Measurements from ENCODE around the gene ARMH2.
A peak's percentile ranks its signal among the peaks of the same experiment; 100 is the strongest.

ARMH2 gene

DNA sequence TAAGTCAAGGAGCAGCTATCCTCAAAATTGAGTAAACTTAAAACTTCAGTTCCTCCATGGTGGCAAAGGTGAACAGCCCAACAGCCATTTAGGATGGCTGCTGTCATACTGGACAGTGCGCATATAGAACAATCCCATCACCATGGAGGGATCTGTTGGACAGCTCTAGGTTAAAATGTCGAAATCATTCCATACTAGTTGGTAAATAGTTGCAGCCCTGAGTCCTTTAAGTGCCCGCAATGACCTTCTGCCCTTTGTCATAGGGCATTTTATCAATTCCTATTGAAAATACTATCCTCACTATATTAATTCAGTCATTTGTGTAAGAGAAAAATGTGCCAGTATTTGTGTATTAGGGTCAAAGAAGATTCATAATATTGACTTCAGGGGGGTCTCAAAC, 8.9 kb upstream of the ARMH2 start:
- Histone ChIP-seq H3K36me3 (ENCODE audit: insufficient read depth, low read length) (no peaks in the 10 kb centered on the region), H3K27me3 (ENCODE audit: control insufficient read depth, insufficient read depth, low read length) (no peaks in the 10 kb centered on the region), H3K4me2 (ENCODE audit: low read length) (no peak overlapping the region), H3K4me3 (ENCODE audit: low read length) (no peak overlapping the region), H3K9me3 (replicated peaks; ENCODE audit: low read length) (no peaks in the 10 kb centered on the region), H3K4me1 (ENCODE audit: control insufficient read depth, insufficient read depth, low read length) (peaks cover 7% of the 10 kb centered on the region), H3K9ac (ENCODE audit: low read depth, low read length) (no peak overlapping the region)

DNA sequence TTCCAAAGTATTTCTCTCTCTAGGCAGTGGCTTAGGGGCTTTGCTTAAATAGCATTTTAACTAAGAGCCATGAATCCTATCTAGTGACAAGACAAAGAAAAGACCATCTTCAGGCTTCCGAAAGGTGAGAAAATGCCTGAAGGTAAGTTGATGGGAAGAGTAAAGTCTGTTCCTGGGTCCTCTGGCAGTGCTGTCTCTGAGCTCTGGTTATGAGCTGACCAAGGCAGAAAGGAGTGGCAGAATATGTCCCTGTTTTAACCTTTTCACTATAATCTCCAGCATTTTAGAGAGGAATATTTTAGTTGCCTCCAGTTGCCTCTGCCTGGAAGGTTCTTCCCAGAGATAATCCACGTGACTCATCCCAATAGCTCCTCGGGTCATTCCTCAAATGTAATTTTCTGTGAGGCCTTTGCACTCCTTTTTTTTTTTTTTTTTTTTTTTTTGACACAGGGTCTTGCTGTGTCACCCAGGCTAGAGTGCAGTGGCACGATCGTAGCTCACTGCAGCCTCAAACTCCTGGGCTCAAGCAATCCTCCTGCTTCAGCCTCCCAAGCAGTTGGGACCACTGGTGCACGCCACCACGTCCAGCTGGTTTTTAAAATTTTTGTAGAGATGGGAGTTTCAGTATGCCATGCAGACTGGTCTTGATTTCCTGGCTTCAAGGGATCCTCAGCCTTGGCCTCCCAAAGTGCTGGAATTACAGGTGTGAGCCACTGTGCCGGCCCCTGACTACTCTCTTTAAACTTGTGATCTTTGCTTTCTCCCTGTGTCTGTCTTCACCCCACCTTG, 3.7 kb upstream of the ARMH2 start:
- Histone ChIP-seq H3K27me3 (ENCODE audit: control insufficient read depth, insufficient read depth, low read length) (no peaks in the 10 kb centered on the region), H3K36me3 (ENCODE audit: insufficient read depth, low read length) (no peaks in the 10 kb centered on the region), H3K4me3 (ENCODE audit: low read length) (no peak overlapping the region), H3K4me2 (ENCODE audit: low read length) (no peak overlapping the region), H3K9ac (ENCODE audit: low read depth, low read length) (no peak overlapping the region), H3K9me3 (replicated peaks; ENCODE audit: low read length) (no peaks in the 10 kb centered on the region), H3K4me1 (ENCODE audit: control insufficient read depth, insufficient read depth, low read length) (peaks cover 14% of the 10 kb centered on the region)

DNA sequence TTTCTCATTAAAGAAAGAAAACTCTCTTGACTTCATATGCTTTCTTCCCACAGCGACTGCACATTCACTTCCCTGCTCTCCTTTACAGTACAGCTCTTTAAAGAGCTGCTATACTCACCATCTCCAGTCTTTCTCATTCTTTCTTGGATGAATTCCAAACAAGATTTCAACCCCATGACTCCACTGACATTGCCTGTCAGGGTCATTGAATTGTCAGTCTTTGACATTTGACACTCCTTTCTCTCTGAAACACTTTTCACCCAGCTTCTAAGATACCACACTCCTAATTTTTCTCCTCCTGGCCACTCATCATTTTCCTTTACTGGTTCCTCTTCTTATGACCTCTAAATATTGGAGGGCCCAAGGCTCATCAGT, 811 bp upstream of the ARMH2 start:
- H3K4me1 ChIP-seq (ENCODE audit: control insufficient read depth, insufficient read depth, low read length) = peaks cover 14% of the 10 kb centered on the region
- no peaks in the 10 kb centered on the region for H3K27me3 ChIP-seq (ENCODE audit: control insufficient read depth, insufficient read depth, low read length)
- no peaks in the 10 kb centered on the region for H3K36me3 ChIP-seq (ENCODE audit: insufficient read depth, low read length)
- H3K9ac ChIP-seq (ENCODE audit: low read depth, low read length) = no peak overlapping the region
- no peaks in the 10 kb centered on the region for H3K9me3 ChIP-seq (replicated peaks; ENCODE audit: low read length)
- H3K4me2 ChIP-seq (ENCODE audit: low read length) = no peak overlapping the region
- H3K4me3 ChIP-seq (ENCODE audit: low read length) = no peak overlapping the region

DNA sequence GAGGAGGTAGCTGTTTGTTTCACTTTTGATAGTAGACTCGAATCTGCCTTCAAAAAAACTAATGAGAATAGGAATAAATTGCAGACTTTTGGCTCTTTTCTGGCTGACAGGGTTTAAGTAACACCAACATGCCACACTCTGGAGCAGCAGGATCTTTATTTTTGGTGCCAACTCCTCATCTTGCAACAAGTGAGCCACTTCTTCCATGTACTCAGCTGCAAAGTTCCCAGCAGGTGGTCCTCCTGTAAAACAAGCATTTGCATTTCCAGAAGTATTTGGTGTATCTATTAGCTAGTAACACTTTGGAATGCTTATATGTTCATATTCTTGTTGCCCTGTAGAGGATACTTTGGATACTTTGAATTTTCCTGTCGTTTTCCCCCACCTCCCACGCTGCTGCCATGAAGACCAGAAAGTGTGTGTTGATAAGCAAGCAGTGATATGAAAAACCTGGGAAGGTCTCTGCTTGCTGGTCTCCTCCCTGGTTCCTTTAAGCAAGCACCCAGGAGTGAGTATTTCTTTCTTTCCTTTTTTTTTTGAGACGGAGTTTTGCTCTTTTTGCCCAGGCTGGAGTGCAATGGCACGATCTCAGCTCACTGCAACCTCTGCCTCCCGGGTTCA, 1.0 kb downstream of the ARMH2 start:
- no peaks in the 10 kb centered on the region for H3K36me3 ChIP-seq (ENCODE audit: insufficient read depth, low read length)
- no peaks in the 10 kb centered on the region for H3K9me3 ChIP-seq (replicated peaks; ENCODE audit: low read length)
- H3K4me2 ChIP-seq (ENCODE audit: low read length) = no peak overlapping the region
- H3K4me3 ChIP-seq (ENCODE audit: low read length) = no peak overlapping the region
- H3K9ac ChIP-seq (ENCODE audit: low read depth, low read length) = no peak overlapping the region
- H3K27me3 ChIP-seq (ENCODE audit: control insufficient read depth, insufficient read depth, low read length) = no peaks in the 10 kb centered on the region
- H3K4me1 ChIP-seq (ENCODE audit: control insufficient read depth, insufficient read depth, low read length) = peaks cover 8% of the 10 kb centered on the region

DNA sequence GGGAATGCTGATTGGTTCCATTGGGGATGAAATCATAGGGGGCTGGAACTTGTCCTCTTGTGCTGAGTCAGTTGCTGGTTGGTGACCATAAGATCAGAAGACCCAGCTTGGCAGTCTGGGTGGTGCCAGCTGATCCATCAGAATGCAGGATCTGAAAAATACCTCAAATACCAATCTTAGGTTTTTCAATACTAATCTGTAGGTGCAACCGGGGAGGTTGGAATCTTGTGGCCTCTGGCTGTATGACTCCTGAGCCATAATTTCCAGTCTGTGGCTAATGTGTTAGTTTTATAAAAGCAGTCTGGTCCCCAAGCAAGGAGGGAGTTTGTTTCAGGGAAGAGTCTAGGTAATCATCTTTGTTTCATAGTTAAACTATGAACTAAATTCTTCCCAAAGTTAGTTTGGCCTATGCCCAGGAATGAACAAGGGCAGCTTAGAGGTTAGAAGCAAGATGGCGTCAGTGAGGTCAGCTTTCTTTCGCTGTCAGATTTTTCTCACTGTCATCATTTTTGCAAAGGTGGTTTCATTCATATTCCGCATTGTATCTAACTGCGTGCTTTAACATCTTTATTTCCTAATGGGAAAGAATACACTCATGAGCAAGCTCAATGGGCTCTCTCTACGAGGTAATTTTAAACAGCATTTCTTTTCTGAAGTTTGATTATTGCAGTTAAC, 2.0 kb downstream of the ARMH2 start:
- H3K36me3 ChIP-seq (ENCODE audit: insufficient read depth, low read length) = no peaks in the 10 kb centered on the region
- no peaks in the 10 kb centered on the region for H3K27me3 ChIP-seq (ENCODE audit: control insufficient read depth, insufficient read depth, low read length)
- H3K4me1 ChIP-seq (ENCODE audit: control insufficient read depth, insufficient read depth, low read length) = no peaks in the 10 kb centered on the region
- H3K9ac ChIP-seq (ENCODE audit: low read depth, low read length) = no peak overlapping the region
- H3K9me3 ChIP-seq (replicated peaks; ENCODE audit: low read length) = no peaks in the 10 kb centered on the region
- no peak overlapping the region for H3K4me3 ChIP-seq (ENCODE audit: low read length)
- no peak overlapping the region for H3K4me2 ChIP-seq (ENCODE audit: low read length)

DNA sequence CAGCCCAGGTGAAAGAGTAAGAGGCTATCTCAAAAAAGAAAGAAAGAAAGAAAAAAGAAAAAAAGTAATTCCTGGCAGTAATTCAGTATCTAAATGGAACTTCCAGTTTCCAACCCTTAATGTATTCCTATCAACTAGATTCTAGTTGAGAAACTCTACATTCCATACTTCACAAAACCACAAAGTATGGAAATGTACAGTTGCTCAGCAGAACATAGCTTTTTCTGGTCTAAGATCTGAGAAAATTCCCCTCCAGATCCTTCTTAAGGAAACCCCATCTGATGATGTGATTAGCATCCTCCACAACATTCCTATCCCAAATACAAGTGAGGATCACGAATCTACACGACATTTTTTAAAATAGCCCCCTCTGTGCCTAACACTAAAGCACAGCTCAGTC, 3.6 kb downstream of the ARMH2 start:
- H3K36me3 ChIP-seq (ENCODE audit: insufficient read depth, low read length) = no peaks in the 10 kb centered on the region
- no peaks in the 10 kb centered on the region for H3K4me1 ChIP-seq (ENCODE audit: control insufficient read depth, insufficient read depth, low read length)
- no peaks in the 10 kb centered on the region for H3K9me3 ChIP-seq (replicated peaks; ENCODE audit: low read length)
- no peak overlapping the region for H3K4me2 ChIP-seq (ENCODE audit: low read length)
- H3K4me3 ChIP-seq (ENCODE audit: low read length) = no peak overlapping the region
- H3K27me3 ChIP-seq (ENCODE audit: control insufficient read depth, insufficient read depth, low read length) = no peaks in the 10 kb centered on the region
- no peak overlapping the region for H3K9ac ChIP-seq (ENCODE audit: low read depth, low read length)

DNA sequence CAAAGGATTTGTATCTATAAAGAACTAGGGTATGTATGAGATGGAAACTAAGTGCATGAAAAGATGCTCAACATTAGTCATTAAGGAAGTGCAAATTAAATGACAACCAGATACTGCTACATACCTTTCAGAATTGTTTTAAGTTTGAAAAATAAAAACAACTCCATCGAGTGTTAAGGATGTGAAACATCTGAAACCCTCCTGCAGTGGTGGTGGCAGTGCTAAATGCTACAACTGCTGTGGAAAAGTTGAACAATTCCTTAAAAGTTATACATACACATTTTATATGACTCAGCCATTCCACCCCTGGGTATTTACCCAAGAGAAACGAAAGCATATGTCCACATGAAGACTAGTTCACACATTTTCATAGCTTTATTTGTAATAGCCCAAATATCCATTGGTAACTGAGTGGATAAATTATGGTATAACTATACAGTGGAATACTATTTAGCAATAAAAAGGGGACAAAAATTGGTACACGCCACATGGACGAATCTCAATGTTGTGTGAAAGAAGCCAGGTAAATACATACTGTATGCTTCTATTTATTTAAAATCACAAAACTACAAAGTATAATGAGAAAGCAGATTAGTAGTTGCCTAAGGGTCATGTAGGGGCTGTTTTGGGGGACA, 10.6 kb downstream of the ARMH2 start:
- H3K9me3 ChIP-seq (replicated peaks; ENCODE audit: low read length) = no peaks in the 10 kb centered on the region
- no peaks in the 10 kb centered on the region for H3K4me1 ChIP-seq (ENCODE audit: control insufficient read depth, insufficient read depth, low read length)
- H3K4me2 ChIP-seq (ENCODE audit: low read length) = no peak overlapping the region
- H3K4me3 ChIP-seq (ENCODE audit: low read length) = no peak overlapping the region
- H3K9ac ChIP-seq (ENCODE audit: low read depth, low read length) = no peak overlapping the region
- H3K27me3 ChIP-seq (ENCODE audit: control insufficient read depth, insufficient read depth, low read length) = no peaks in the 10 kb centered on the region
- H3K36me3 ChIP-seq (ENCODE audit: insufficient read depth, low read length) = peaks cover 19% of the 10 kb centered on the region

DNA sequence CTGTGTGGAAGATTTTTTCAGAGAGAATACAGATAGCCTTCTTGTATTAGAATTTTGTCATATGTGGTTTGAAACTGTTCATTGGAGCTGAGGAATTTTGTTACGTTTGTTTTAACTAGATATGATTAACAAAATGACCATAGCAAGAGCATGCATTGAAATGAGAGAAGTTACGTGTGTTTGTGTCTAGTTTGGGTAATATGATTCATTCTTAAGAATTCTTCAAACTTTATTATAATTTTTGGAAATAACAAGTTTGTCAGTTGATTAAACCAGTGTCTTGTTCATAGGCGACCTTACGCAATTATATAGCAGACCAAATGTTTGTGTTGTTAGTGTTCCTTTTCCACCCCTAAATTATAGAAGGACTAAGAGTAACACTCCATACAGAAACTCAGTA, 18.5 kb downstream of the ARMH2 start:
- Histone ChIP-seq H3K36me3 (ENCODE audit: insufficient read depth, low read length) (peaks cover 22% of the 10 kb centered on the region), H3K9me3 (replicated peaks; ENCODE audit: low read length) (no peaks in the 10 kb centered on the region)

DNA sequence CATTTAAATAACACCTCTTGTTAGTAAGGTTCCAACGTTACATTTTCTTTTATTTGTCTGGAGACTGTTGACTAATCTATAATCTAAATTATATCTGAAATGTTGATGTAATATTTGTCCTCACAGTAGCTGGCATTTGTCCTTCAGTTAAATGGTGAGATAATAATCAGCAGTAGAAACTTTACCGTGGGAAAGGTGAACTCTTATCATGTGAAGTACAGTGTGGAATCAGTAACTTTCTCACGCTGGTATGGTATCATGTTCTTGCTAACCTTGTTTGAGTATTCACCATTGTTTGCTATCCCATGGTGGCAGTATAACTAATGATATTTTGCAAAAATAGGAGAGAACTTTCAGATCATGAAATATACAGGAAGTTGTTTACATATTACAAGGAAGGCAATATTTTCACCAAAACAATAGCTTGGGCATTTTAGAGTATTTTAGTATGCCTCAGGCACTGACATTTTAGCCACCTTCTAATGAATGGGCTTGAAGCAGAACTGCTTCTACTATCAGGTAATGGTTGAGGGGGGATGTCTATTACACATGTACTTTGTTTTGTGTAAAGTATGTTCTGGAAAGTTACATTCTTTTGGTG, 19.2 kb downstream of the ARMH2 start:
- H3K4me1 ChIP-seq (ENCODE audit: control insufficient read depth, insufficient read depth, low read length) = peaks cover 21% of the 10 kb centered on the region
- peak overlapping the region; percentile 12 for H3K4me2 ChIP-seq (ENCODE audit: low read length)
- H3K4me3 ChIP-seq (ENCODE audit: low read length) = no peak overlapping the region
- no peaks in the 10 kb centered on the region for H3K27me3 ChIP-seq (ENCODE audit: control insufficient read depth, insufficient read depth, low read length)
- no peaks in the 10 kb centered on the region for H3K9me3 ChIP-seq (replicated peaks; ENCODE audit: low read length)
- H3K36me3 ChIP-seq (ENCODE audit: insufficient read depth, low read length) = peaks cover 18% of the 10 kb centered on the region
- no peak overlapping the region for H3K9ac ChIP-seq (ENCODE audit: low read depth, low read length)

More for the DNA sequence above, 18.5 kb downstream of the ARMH2 start:
- H3K4me1 ChIP-seq (ENCODE audit: control insufficient read depth, insufficient read depth, low read length) = peaks cover 21% of the 10 kb centered on the region
- no peak overlapping the region for H3K4me2 ChIP-seq (ENCODE audit: low read length)
- H3K4me3 ChIP-seq (ENCODE audit: low read length) = no peak overlapping the region
- no peaks in the 10 kb centered on the region for H3K27me3 ChIP-seq (ENCODE audit: control insufficient read depth, insufficient read depth, low read length)
- no peak overlapping the region for H3K9ac ChIP-seq (ENCODE audit: low read depth, low read length)

DNA sequence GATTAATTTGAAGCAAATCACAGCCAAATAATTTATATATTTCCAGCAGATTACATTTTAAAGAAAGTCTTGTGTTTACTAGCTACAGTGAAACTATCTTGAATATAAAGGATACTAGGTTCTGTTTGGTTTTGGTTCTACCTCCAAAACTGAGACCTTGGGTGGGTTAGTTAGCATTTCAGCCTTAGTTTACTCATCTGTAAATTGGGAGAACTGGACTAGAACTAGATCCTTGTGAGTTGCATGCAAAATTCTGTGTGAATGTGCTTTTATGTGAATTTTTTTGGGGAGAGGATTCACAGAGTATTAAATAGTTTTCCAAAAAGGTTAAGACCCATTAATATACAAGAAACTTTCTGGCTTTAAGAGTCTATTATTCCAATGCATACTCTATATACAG, 19.8 kb downstream of the ARMH2 start:
- Histone ChIP-seq H3K36me3 (ENCODE audit: insufficient read depth, low read length) (peaks cover 13% of the 10 kb centered on the region), H3K9me3 (replicated peaks; ENCODE audit: low read length) (no peaks in the 10 kb centered on the region)

DNA sequence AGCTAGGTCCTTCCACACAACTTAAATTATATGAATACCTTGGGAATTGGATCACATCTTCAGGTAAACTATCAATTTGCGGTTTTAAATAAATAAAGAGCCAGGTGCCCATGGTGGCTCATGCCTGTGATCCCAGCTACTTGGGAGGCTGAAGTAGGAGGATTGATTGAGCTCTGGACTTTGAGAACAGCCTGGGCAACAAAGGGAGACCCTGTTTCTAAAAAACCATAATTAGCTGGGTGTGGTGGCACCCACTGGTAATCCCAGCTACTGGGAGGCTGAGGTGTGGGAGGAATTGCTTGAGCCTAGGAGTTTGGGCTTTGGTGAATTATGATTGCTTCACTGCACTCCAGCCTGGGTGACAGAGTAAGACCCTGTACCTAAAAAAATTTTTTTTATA, 20.6 kb downstream of the ARMH2 start:
- no peaks in the 10 kb centered on the region for H3K9me3 ChIP-seq (replicated peaks; ENCODE audit: low read length)
- peaks cover 13% of the 10 kb centered on the region for H3K36me3 ChIP-seq (ENCODE audit: insufficient read depth, low read length)
- peaks cover 24% of the 10 kb centered on the region for H3K4me1 ChIP-seq (ENCODE audit: control insufficient read depth, insufficient read depth, low read length)
- no peak overlapping the region for H3K4me3 ChIP-seq (ENCODE audit: low read length)
- H3K27me3 ChIP-seq (ENCODE audit: control insufficient read depth, insufficient read depth, low read length) = no peaks in the 10 kb centered on the region
- no peak overlapping the region for H3K9ac ChIP-seq (ENCODE audit: low read depth, low read length)
- no peak overlapping the region for H3K4me2 ChIP-seq (ENCODE audit: low read length)

More for the DNA sequence above, 19.8 kb downstream of the ARMH2 start:
- Histone ChIP-seq H3K4me3 (ENCODE audit: low read length) (no peak overlapping the region), H3K27me3 (ENCODE audit: control insufficient read depth, insufficient read depth, low read length) (no peaks in the 10 kb centered on the region), H3K4me2 (ENCODE audit: low read length) (no peak overlapping the region), H3K4me1 (ENCODE audit: control insufficient read depth, insufficient read depth, low read length) (peaks cover 24% of the 10 kb centered on the region), H3K9ac (ENCODE audit: low read depth, low read length) (no peak overlapping the region)

Measured in skeletal muscle satellite cell (primary cell).